ENCODE results near the gene PPP1R1C.

Gene PPP1R1C

DNA sequence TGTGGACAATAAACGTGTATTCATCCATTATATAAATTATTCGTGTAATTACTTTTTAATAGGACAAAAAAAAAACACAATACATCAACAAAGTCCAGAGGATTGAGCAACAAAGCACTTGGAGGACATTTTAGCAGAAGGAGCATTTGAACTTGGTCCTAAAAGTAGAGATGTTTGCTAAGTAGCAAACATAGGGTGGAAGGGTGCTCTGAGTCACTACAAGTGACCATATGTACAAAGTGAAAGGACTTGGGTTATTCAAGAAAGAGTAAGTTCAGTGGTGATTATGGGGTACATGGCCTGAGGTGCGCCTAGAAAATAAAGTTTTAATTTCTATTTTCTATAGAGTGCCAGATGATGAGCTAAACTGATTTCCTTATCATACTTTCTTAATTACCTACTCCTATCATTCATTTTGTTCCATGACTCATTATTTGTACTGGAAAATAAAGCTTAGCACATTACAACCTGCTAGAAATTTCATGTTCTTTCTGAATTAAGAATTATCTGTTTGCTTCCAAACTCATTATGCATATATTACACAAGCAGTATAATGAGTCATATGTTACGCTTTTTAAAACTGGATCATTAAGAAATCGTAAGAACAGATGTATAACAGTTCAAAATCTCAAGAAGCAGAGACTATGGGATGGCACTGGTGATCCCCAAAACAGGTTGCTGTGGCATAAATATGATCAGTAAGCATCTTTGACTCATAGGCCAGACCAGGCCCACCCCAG, 13.1 kb upstream of the PPP1R1C start:
- no peaks in the 10 kb centered on the region for H3K27me3 ChIP-seq (ENCODE audit: control insufficient read depth, low read length)
- no peaks in the 10 kb centered on the region for H3F3A ChIP-seq (ENCODE audit: control insufficient read depth, insufficient read depth)
- H3K4me2 ChIP-seq (ENCODE audit: low read length) = no peak overlapping the region
- H3K4me3 ChIP-seq (ENCODE audit: low read length) = no peak overlapping the region
- H3K36me3 ChIP-seq (ENCODE audit: control insufficient read depth, low read length) = no peaks in the 10 kb centered on the region
- no peaks in the 10 kb centered on the region for H3K9me3 ChIP-seq (ENCODE audit: control insufficient read depth, insufficient read depth, low read length)
- H3K27ac ChIP-seq (ENCODE audit: low read depth, low read length) = no peak overlapping the region
- H4K20me1 ChIP-seq (ENCODE audit: control insufficient read depth, insufficient read depth, low read depth, low read length) = no peaks in the 10 kb centered on the region
- H3K4me1 ChIP-seq (ENCODE audit: control insufficient read depth, low read length) = no peaks in the 10 kb centered on the region
- H3K79me2 ChIP-seq (ENCODE audit: control insufficient read depth, low read length) = no peaks in the 10 kb centered on the region
- TF ChIP-seq CTCF (IDR thresholded peaks at IDR 0.05; ENCODE audit: low read depth, low read length, poor library complexity, severe bottlenecking) = no peak
- TF ChIP-seq EZH2phosphoT487 (IDR thresholded peaks at IDR 0.05; ENCODE audit: borderline replicate concordance, low read length) = no peak
- H3K9me2 ChIP-seq (replicated peaks; ENCODE audit: control insufficient read depth, low read length) = no peaks in the 10 kb centered on the region

DNA sequence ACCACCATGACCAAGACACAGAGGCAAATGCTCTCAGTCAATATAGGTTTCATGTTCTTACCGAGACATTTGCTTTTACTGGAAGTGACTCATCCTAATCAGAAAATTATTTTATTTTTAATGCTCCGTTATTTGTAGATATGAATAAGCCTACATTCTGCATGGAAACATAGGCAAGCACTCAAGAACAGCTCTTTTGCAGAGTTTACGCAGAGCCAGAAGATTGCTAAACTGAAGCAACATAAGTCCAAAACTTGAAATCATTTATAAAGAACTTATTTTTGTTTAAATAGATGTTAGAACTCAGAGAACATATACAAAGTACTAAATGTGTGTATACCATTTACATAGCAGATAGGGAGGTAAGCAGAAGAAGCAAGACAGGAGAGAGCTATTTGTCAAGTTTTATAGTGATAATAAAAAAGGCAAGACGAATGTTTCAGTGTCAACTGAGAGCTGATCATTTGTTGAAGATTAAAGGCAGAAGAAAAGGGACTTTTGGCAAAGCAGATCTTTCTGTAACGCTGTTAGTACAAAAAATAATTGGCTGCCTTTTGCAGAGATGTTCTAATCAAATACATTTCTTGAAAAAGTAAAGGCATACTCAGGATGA, 12.4 kb upstream of the PPP1R1C start:
- no peak for TF ChIP-seq EZH2phosphoT487 (IDR thresholded peaks at IDR 0.05; ENCODE audit: borderline replicate concordance, low read length)
- Histone ChIP-seq H3K27ac (ENCODE audit: low read depth, low read length) (no peak overlapping the region), H3K79me2 (ENCODE audit: control insufficient read depth, low read length) (no peaks in the 10 kb centered on the region), H3K4me3 (ENCODE audit: low read length) (no peak overlapping the region), H3K4me2 (ENCODE audit: low read length) (no peak overlapping the region), H3K4me1 (ENCODE audit: control insufficient read depth, low read length) (no peaks in the 10 kb centered on the region), H4K20me1 (ENCODE audit: control insufficient read depth, insufficient read depth, low read depth, low read length) (no peaks in the 10 kb centered on the region), H3F3A (ENCODE audit: control insufficient read depth, insufficient read depth) (no peaks in the 10 kb centered on the region), H3K9me3 (ENCODE audit: control insufficient read depth, insufficient read depth, low read length) (no peaks in the 10 kb centered on the region), H3K27me3 (ENCODE audit: control insufficient read depth, low read length) (no peaks in the 10 kb centered on the region), H3K9me2 (replicated peaks; ENCODE audit: control insufficient read depth, low read length) (no peaks in the 10 kb centered on the region), H3K36me3 (ENCODE audit: control insufficient read depth, low read length) (no peaks in the 10 kb centered on the region)

DNA sequence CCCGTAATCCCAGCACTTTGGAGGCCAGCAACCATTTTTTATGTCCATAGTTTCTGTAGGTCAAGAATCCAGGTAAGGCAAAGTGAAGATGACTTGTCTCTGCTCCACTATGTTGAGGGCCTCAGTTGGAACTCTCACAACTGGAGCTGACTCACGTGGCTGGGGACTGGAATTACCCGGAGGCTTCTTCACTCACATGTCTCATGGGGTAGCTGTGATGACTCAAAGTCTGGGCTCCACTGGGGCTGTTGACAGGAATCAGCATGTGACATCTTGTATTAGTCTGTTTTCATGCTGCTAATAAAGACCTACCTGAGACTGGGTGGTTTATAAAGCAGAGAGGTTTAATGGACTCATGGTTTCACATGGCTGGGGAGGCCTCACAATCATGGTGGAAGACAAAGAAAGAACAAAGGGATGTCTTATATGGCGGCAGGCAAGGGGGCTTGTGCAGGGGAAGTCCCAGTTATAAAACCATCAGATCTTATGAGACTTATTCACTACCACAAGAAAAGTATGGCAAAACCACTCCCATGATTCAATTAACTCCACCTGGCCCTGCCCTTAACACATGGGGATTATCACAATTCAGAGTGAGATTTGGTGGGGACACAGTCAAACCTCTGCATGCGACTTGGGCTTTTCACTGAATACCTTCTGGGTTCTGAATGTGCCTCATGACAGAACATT, 7.8 kb upstream of the PPP1R1C start:
- Histone ChIP-seq H3K27me3 (ENCODE audit: control insufficient read depth, low read length) (no peaks in the 10 kb centered on the region), H3F3A (ENCODE audit: control insufficient read depth, insufficient read depth) (no peaks in the 10 kb centered on the region), H3K79me2 (ENCODE audit: control insufficient read depth, low read length) (no peaks in the 10 kb centered on the region), H3K9me2 (replicated peaks; ENCODE audit: control insufficient read depth, low read length) (no peaks in the 10 kb centered on the region), H3K4me3 (ENCODE audit: low read length) (no peak overlapping the region), H4K20me1 (ENCODE audit: control insufficient read depth, insufficient read depth, low read depth, low read length) (no peaks in the 10 kb centered on the region), H3K4me2 (ENCODE audit: low read length) (no peak overlapping the region), H3K9me3 (ENCODE audit: control insufficient read depth, insufficient read depth, low read length) (no peaks in the 10 kb centered on the region), H3K36me3 (ENCODE audit: control insufficient read depth, low read length) (no peaks in the 10 kb centered on the region), H3K27ac (ENCODE audit: low read depth, low read length) (no peak overlapping the region), H3K4me1 (ENCODE audit: control insufficient read depth, low read length) (no peaks in the 10 kb centered on the region)
- TF ChIP-seq EZH2phosphoT487 (IDR thresholded peaks at IDR 0.05; ENCODE audit: borderline replicate concordance, low read length) = no peak
- no peak for TF ChIP-seq CTCF (IDR thresholded peaks at IDR 0.05; ENCODE audit: low read depth, low read length, poor library complexity, severe bottlenecking)
